Measurements from ENCODE around the gene SNX27.
"Not testable (repeated sequence)": the region's sequence is repeated elsewhere in the genome, so short reads cannot be mapped to it uniquely, and the experiment has no call there.

The SNX27 gene

GRCh38 chr1:151611832-151612500 lies at the start of gene SNX27:
Gene SNX27, plus strand, starts transcription at chr1:151612050. Its CDS starts 152 bp downstream, at chr1:151612202.
- ATAC-seq, result peak; percentile 96
- peak; percentile 86 for DNase-seq

- ATAC-seq (no peak), DNase-seq (no peak)
These were observed 49.2 kb upstream of the SNX27 start for GRCh38 chr1:151562661-151563060.

- ATAC-seq, result no peak
- DNase-seq, result no peak
These were observed 48.5 kb upstream of the SNX27 start for GRCh38 chr1:151563376-151563775.

- DNase-seq (no peak), ATAC-seq (no peak)
These were observed 46.2 kb upstream of the SNX27 start for GRCh38 chr1:151565502-151566189.

- DNase-seq (no peak), ATAC-seq (peak; percentile 32)
These were observed 43.2 kb upstream of the SNX27 start for GRCh38 chr1:151568626-151569088.

GRCh38 chr1:151570819-151571218 lies 41.0 kb upstream of the SNX27 start:
- ATAC-seq (no peak), DNase-seq (no peak)

GRCh38 chr1:151574575-151575529 lies 37.0 kb upstream of the SNX27 start:
- peak; percentile 90 for ATAC-seq
- peak; percentile 47 for DNase-seq

- DNase-seq (no peak), ATAC-seq (no peak)
These were observed 34.7 kb upstream of the SNX27 start for GRCh38 chr1:151577173-151577572.

- DNase-seq, result no peak
- ATAC-seq, result no peak
These were observed 32.9 kb upstream of the SNX27 start for GRCh38 chr1:151578941-151579340.

- ATAC-seq (no peak), DNase-seq (no peak)
These were observed 32.2 kb upstream of the SNX27 start for GRCh38 chr1:151579436-151580225.

GRCh38 chr1:151581451-151581850 lies 30.4 kb upstream of the SNX27 start:
- DNase-seq (no peak), ATAC-seq (no peak)

GRCh38 chr1:151581921-151582320 lies 29.9 kb upstream of the SNX27 start:
- no peak for ATAC-seq
- no peak for DNase-seq

- DNase-seq, result no peak
- no peak for ATAC-seq
These were observed 28.1 kb upstream of the SNX27 start for GRCh38 chr1:151583796-151584195.

- DNase-seq, result no peak
These were observed 27.6 kb upstream of the SNX27 start for GRCh38 chr1:151584278-151584677.

GRCh38 chr1:151584780-151585179 lies 27.1 kb upstream of the SNX27 start:
- DNase-seq, result no peak
- ATAC-seq, result no peak

More at GRCh38 chr1:151584278-151584677, 27.6 kb upstream of the SNX27 start:
- no peak for ATAC-seq

- no peak for DNase-seq
- ATAC-seq, result no peak
These were observed 26.2 kb upstream of the SNX27 start for GRCh38 chr1:151585622-151586021.

- DNase-seq, result no peak
- no peak for ATAC-seq
These were observed 20.9 kb upstream of the SNX27 start for GRCh38 chr1:151590961-151591360.

GRCh38 chr1:151593730-151594129 lies 18.1 kb upstream of the SNX27 start:
- no peak for ATAC-seq
- no peak for DNase-seq

GRCh38 chr1:151594143-151594625 lies 17.7 kb upstream of the SNX27 start:
- DNase-seq (peak; percentile 86), ATAC-seq (peak; percentile 90)

- no peak for DNase-seq
These were observed 15.5 kb upstream of the SNX27 start for GRCh38 chr1:151596166-151596953.

GRCh38 chr1:151602550-151602949 lies 9.3 kb upstream of the SNX27 start:
- not testable (repeated sequence) for ATAC-seq, DNase-seq

More at GRCh38 chr1:151596166-151596953, 15.5 kb upstream of the SNX27 start:
- no peak for ATAC-seq

Measured in stimulated activated naive CD8-positive, alpha-beta T cell treated with anti-CD3 and anti-CD28 coated beads, Interleukin-15, Interleukin-2, amounts not matched to agents 100 U/mL and 50 U/mL, for 24 hours (primary cell).